OCI-LY3 (cell line): ENCODE measurements around the gene LIN28A.

Source experiments
- CTCF ChIP-seq: fragments of 200-600, 300-600 bp; sonication (generic); IDR thresholded peaks from 2 replicates; pipeline ENCODE4 v1.5.1; 2014; ENCODE audit warnings: antibody characterized with exemption, low read length, low read depth
- EZH2phosphoT487 ChIP-seq: fragments of 200-600 bp; shearing (Covaris generic); IDR thresholded peaks from 2 replicates; pipeline ENCODE4 v1.6.1; 2018; ENCODE audit warnings: antibody characterized with exemption, mixed run types, low read depth

- TF ChIP-seq CTCF: no peak
- TF ChIP-seq EZH2phosphoT487: no peak
Measured at GRCh38 chr1:26373281-26373680, 37.3 kb upstream of the LIN28A start.
